Measurements from ENCODE around the gene AREG. TPM values are rescaled to one million over a fixed set of nuclear protein-coding genes. Genes with fewer than 3 reads are reported as not detected.

Gene AREG
- total RNA-seq, 4 donors from 2014 or later, result 0.26 to 0.28 TPM; not detected in 2

DNA sequence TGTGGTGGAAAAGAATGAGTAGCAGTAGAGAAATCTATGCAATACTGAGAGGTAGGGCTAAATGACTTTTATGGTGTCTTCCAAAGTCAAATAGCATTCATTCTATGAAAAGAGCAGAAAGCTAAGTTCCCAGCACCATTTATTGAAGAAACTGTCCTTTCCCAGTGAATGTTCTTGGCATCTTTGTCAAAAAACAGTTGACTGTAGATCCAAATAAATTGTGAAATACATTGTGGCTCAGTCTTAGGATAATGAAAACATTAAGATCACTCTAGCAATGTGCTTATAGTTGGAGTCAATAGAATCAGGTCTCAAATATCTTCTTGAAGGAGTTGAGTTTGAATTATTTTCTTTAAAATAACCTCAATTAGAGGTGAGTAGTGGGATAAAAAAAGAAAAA is 19.4 kb downstream of the AREG start:
- no peak for TF ChIP-seq POLR2A (IDR thresholded peaks at IDR 0.05)
- TF ChIP-seq, protein P1, sequence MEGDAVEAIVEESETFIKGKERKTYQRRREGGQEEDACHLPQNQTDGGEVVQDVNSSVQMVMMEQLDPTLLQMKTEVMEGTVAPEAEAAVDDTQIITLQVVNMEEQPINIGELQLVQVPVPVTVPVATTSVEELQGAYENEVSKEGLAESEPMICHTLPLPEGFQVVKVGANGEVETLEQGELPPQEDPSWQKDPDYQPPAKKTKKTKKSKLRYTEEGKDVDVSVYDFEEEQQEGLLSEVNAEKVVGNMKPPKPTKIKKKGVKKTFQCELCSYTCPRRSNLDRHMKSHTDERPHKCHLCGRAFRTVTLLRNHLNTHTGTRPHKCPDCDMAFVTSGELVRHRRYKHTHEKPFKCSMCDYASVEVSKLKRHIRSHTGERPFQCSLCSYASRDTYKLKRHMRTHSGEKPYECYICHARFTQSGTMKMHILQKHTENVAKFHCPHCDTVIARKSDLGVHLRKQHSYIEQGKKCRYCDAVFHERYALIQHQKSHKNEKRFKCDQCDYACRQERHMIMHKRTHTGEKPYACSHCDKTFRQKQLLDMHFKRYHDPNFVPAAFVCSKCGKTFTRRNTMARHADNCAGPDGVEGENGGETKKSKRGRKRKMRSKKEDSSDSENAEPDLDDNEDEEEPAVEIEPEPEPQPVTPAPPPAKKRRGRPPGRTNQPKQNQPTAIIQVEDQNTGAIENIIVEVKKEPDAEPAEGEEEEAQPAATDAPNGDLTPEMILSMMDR (IDR thresholded peaks at IDR 0.05), result no peak
- H3K27ac ChIP-seq, result no peak overlapping the region
- H3K4me3 ChIP-seq, result no peak overlapping the region
- no peaks in the 10 kb centered on the region for H3K9me3 ChIP-seq
- intact Hi-C loops (cut with DNase I; ENCODE audit: low total_unique reads), result no loop called here
- H3K36me3 ChIP-seq, result no peaks in the 10 kb centered on the region
- H3K4me1 ChIP-seq, result no peaks in the 10 kb centered on the region
- DNase-seq, result no peak
- H3K27me3 ChIP-seq, result no peaks in the 10 kb centered on the region

DNA sequence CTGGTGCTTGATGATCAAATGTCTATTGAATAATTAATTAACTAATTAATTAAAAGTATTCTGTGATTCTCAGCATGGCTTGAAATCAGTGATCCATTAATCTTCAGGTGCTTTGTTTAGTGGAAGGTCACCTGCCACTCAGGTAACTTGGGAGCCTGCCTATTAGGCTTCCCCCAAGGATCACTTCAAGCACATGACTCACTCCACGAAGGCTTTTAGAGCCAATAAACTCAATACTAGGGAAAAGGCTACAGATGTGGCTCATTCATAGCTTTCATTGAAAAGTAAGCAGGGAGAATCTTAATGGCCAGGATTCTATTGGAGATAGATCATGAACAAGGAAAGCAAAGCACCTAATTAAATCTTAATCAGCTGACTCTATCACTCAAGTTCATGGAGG is 21.3 kb downstream of the AREG start:
- intact Hi-C loops (cut with DNase I; ENCODE audit: low total_unique reads), result no loop called here
- H3K4me1 ChIP-seq, result no peaks in the 10 kb centered on the region
- H3K27ac ChIP-seq, result no peak overlapping the region
- DNase-seq, result no peak
- H3K36me3 ChIP-seq, result no peaks in the 10 kb centered on the region
- no peak overlapping the region for H3K4me3 ChIP-seq
- H3K27me3 ChIP-seq, result no peaks in the 10 kb centered on the region
- no peaks in the 10 kb centered on the region for H3K9me3 ChIP-seq
- TF ChIP-seq POLR2A (IDR thresholded peaks at IDR 0.05), result no peak
- TF ChIP-seq, protein P1 (IDR thresholded peaks at IDR 0.05), result no peak

DNA sequence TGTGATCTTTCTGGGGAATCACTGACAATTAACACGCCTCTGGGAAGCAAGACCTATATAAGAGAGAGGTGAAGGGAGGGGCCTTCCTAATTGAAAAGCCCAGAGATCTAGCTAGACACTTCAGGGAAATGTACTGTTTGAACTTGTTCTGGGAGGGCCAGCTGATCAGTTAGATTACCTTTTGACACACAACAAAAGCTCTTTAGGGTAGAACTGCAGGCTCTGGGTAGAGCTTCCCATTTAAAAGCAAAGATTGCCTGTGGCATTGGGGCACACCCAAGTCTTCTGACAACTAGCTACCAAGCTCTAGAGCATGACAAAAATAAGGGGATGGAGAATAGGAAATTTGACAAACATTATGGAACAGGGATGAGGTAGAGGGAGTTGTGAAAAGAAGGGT is 26.3 kb downstream of the AREG start:
- no peaks in the 10 kb centered on the region for H3K4me1 ChIP-seq
- intact Hi-C loops (cut with DNase I; ENCODE audit: low total_unique reads), result no loop called here
- DNase-seq, result no peak
- no peak overlapping the region for H3K27ac ChIP-seq
- H3K27me3 ChIP-seq, result no peaks in the 10 kb centered on the region
- H3K9me3 ChIP-seq, result no peaks in the 10 kb centered on the region
- H3K4me3 ChIP-seq, result no peak overlapping the region
- no peaks in the 10 kb centered on the region for H3K36me3 ChIP-seq
- no peak for TF ChIP-seq POLR2A (IDR thresholded peaks at IDR 0.05)
- TF ChIP-seq, protein P1 (IDR thresholded peaks at IDR 0.05), result no peak

DNA sequence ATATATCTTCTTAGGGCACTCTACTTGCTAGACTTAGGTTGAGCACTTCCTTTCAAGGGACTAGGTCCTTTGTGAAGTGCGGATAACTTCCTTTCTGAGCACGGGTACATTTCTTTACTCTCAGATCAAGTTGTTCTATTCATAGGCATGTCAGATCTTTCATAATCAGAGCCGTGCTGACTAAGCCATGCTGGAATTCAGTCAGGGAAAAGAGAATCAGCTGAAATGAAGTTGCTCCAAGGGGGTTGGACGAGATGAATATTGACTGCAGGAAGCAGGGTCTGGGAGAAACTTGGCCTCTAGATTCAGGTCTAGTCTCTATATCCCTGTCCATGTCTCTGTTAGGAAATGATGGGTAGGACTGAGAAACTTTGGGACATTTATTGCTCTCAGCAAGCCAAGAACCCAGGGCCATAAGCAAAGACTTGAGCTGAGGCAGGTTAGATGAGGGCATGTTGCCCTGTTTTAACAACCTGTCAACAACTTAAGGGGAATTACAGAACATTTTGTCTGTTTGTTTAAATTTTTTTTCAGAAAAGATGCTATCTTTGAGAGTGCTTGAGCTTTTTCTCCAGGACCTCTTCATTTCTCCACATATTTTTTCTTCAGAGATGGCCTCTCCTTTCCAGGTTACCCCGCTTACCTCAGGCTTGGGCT is 28.3 kb downstream of the AREG start:
- Histone ChIP-seq H3K27ac (no peak overlapping the region), H3K27me3 (no peaks in the 10 kb centered on the region), H3K4me1 (no peaks in the 10 kb centered on the region), H3K36me3 (no peaks in the 10 kb centered on the region), H3K4me3 (no peak overlapping the region), H3K9me3 (no peaks in the 10 kb centered on the region)
- intact Hi-C loops (cut with DNase I; ENCODE audit: low total_unique reads), result no loop called here
- no peak for DNase-seq
- TF ChIP-seq, protein P1 (IDR thresholded peaks at IDR 0.05), result no peak
- TF ChIP-seq POLR2A (IDR thresholded peaks at IDR 0.05), result no peak

GRCh38 chr4:74474345-74475090 is 29.6 kb downstream of the AREG start:
- Histone ChIP-seq H3K36me3 (no peaks in the 10 kb centered on the region), H3K27me3 (no peaks in the 10 kb centered on the region), H3K4me1 (no peaks in the 10 kb centered on the region), H3K27ac (no peak overlapping the region), H3K9me3 (no peaks in the 10 kb centered on the region), H3K4me3 (no peak overlapping the region)
- DNase-seq, result no peak
- intact Hi-C loops (cut with DNase I; ENCODE audit: low total_unique reads), result no loop called here
- no peak for TF ChIP-seq POLR2A (IDR thresholded peaks at IDR 0.05)
- TF ChIP-seq, protein P1 (IDR thresholded peaks at IDR 0.05), result no peak
